IMR-90 (cell line): ENCODE results near the gene PRRC2A. TPM values are rescaled to one million over a fixed set of nuclear protein-coding genes. Genes with fewer than 3 reads are reported as not detected.

Experiments used
- ATAC-seq: fragments of 200-7000 bp; cut with Tn5 transposase; 2 replicates; pipeline ENCODE4 v1.9.1; 2020; ENCODE audit warnings: low read depth, mild to moderate bottlenecking, moderate library complexity
- BruUV-seq: library from RNA; stranded (reverse); fragments of 400-500 nt; replicated peaks from 2 replicates; lab custom pipeline; 2021; lab: Mats Ljungman, UMichigan
- CTCF ChIA-PET: fragments of 300-600 bp; formaldehyde crosslinking; extraction: SDS; loops from one replicate; lab custom pipeline; 2021; ENCODE audit warnings: antibody characterized with exemption; lab: Yijun Ruan, JAX
- POLR2A ChIA-PET: fragments of 300-600 bp; sonication (Branson Sonifier 250); formaldehyde crosslinking; loops from one replicate; lab custom pipeline; 2022; ENCODE audit warnings: antibody characterized with exemption; ENCODE audit not compliant: unreplicated experiment; lab: Charles Lee
- DNase-seq: peaks from one replicate; pipeline ENCODE4 v3.0.0; 2013
- H2AFZ ChIP-seq: replicated peaks from 2 replicates; pipeline ENCODE3; 2013; ENCODE audit warnings: low read length, mild to moderate bottlenecking; ENCODE audit not compliant: poor library complexity
- H2AK5ac ChIP-seq: 2 replicates; pipeline ENCODE4 v1.6.1; 2013; ENCODE audit warnings: low read depth, low read length, inconsistent platforms
- H2AK9ac ChIP-seq: replicated peaks from 2 replicates; pipeline ENCODE3; 2013; ENCODE audit warnings: mild to moderate bottlenecking, low read depth, low read length, moderate library complexity; ENCODE audit not compliant: poor library complexity
- H2BK120ac ChIP-seq: 2 replicates; pipeline ENCODE4 v1.6.1; 2013; ENCODE audit warnings: low read depth, low read length, inconsistent platforms
- H2BK15ac ChIP-seq: 3 replicates; pipeline ENCODE4 v1.6.1; 2013; ENCODE audit warnings: low read depth, low read length, inconsistent platforms
- H2BK20ac ChIP-seq: 2 replicates; pipeline ENCODE4 v1.6.1; 2013; ENCODE audit warnings: low read depth, mild to moderate bottlenecking, inconsistent platforms, low read length, moderate library complexity
- H2BK5ac ChIP-seq: 2 replicates; pipeline ENCODE4 v1.6.1; 2013; ENCODE audit warnings: mild to moderate bottlenecking, low read depth, low read length, inconsistent platforms; ENCODE audit not compliant: poor library complexity, severe bottlenecking
- H3K14ac ChIP-seq: replicated peaks from 2 replicates; pipeline ENCODE4 v1.6.1; 2013; ENCODE audit warnings: low read depth, low read length, inconsistent platforms
- H3K18ac ChIP-seq: 2 replicates; pipeline ENCODE4 v1.6.1; 2013; ENCODE audit warnings: low read depth, low read length, control low read depth
- H3K23ac ChIP-seq: 2 replicates; pipeline ENCODE4 v1.6.1; 2013; ENCODE audit warnings: low read depth, low read length, inconsistent platforms
- H3K27ac ChIP-seq: 2 replicates; pipeline ENCODE4 v1.5.1; 2013; ENCODE audit warnings: mild to moderate bottlenecking, control low read depth, low read length; ENCODE audit not compliant: insufficient read depth
- H3K27me3 ChIP-seq: 2 replicates; pipeline ENCODE4 v1.6.1; 2013; ENCODE audit warnings: low read length; ENCODE audit not compliant: control insufficient read depth, insufficient read depth
- H3K36me3 ChIP-seq: 2 replicates; pipeline ENCODE4 v1.6.1; 2013; ENCODE audit warnings: low read length, mixed read lengths; ENCODE audit not compliant: control insufficient read depth, insufficient read depth
- H3K4ac ChIP-seq: 2 replicates; pipeline ENCODE4 v1.6.1; 2013; ENCODE audit warnings: low read depth, low read length, inconsistent platforms
- H3K4me1 ChIP-seq: 2 replicates; pipeline ENCODE4 v1.6.1; 2013; ENCODE audit warnings: low read length, mixed read lengths; ENCODE audit not compliant: control insufficient read depth, insufficient read depth
- H3K4me2 ChIP-seq: 2 replicates; pipeline ENCODE4 v1.6.1; 2013; ENCODE audit warnings: low read depth, mild to moderate bottlenecking, control low read depth, low read length, moderate library complexity
- H3K4me3 ChIP-seq: 2 replicates; pipeline ENCODE4 v1.5.1; 2013; ENCODE audit warnings: low read depth, mild to moderate bottlenecking, control low read depth, low read length, moderate library complexity; ENCODE audit not compliant: insufficient read depth
- H3K56ac ChIP-seq: 2 replicates; pipeline ENCODE4 v1.6.1; 2013; ENCODE audit warnings: low read length, inconsistent platforms; ENCODE audit not compliant: insufficient read depth; ENCODE audit errors: extremely low read depth
- H3K79me1 ChIP-seq, 2 experiments: 2 replicates each; pipeline ENCODE4 v1.6.1; 2013; ENCODE audit warnings: low read length in 2 of 2, inconsistent platforms in 1 of 2, low read depth in 1 of 2
- H3K9ac ChIP-seq: 2 replicates; pipeline ENCODE4 v1.6.1; 2013; ENCODE audit warnings: low read depth, low read length, control low read depth
- H3K9me1 ChIP-seq: 2 replicates; pipeline ENCODE4 v1.6.1; 2013; ENCODE audit warnings: low read length, inconsistent platforms; ENCODE audit not compliant: insufficient read depth
- H3K9me3 ChIP-seq: 2 replicates; pipeline ENCODE4 v1.6.1; 2013; ENCODE audit warnings: low read length; ENCODE audit not compliant: control insufficient read depth, insufficient read depth
- H4K20me1 ChIP-seq: 2 replicates; pipeline ENCODE4 v1.6.1; 2013; ENCODE audit warnings: low read length, inconsistent platforms; ENCODE audit not compliant: insufficient read depth
- H4K5ac ChIP-seq: 2 replicates; pipeline ENCODE4 v1.6.1; 2013; ENCODE audit warnings: mild to moderate bottlenecking, low read depth, low read length, control low read depth
- H4K8ac ChIP-seq, 2 experiments: 2 replicates each; pipeline ENCODE4 v1.6.1; 2013; ENCODE audit warnings: low read depth in 2 of 2, low read length in 2 of 2, control low read depth in 1 of 2, inconsistent platforms in 1 of 2
- H4K91ac ChIP-seq: 2 replicates; pipeline ENCODE4 v1.6.1; 2013; ENCODE audit warnings: low read depth, low read length, inconsistent platforms; ENCODE audit not compliant: insufficient read depth
- BHLHE40 ChIP-seq: fragments of 150-350 bp; IDR thresholded peaks from 2 replicates; pipeline ENCODE4 v1.6.1; 2016; ENCODE audit warnings: mild to moderate bottlenecking, low read depth, low read length
- CEBPB ChIP-seq: IDR thresholded peaks from 2 replicates; pipeline ENCODE4 v1.6.1; 2012; ENCODE audit warnings: low read depth, low read length, improper control_type of control experiment
- CHD1 ChIP-seq: IDR thresholded peaks from 2 replicates; pipeline ENCODE4 v1.6.1; 2012; ENCODE audit warnings: low read depth, low read length, improper control_type of control experiment
- CTCF ChIP-seq: conservative IDR thresholded peaks from 2 replicates; pipeline ENCODE4 v1.5.1; 2012; ENCODE audit warnings: mild to moderate bottlenecking, low read depth, low read length, improper control_type of control experiment
- ELK1 ChIP-seq: fragments of 150-350 bp; IDR thresholded peaks from 2 replicates; pipeline ENCODE4 v1.6.1; 2016; ENCODE audit warnings: low read depth, mild to moderate bottlenecking, low read length, moderate library complexity, borderline replicate concordance
- FOS ChIP-seq: fragments of 150-350 bp; IDR thresholded peaks from 2 replicates; pipeline ENCODE4 v1.6.1; 2016; ENCODE audit warnings: low read depth, low read length
- MAFK ChIP-seq: IDR thresholded peaks from 2 replicates; pipeline ENCODE4 v1.6.1; 2012; ENCODE audit warnings: low read depth, low read length, improper control_type of control experiment
- MAZ ChIP-seq: IDR thresholded peaks from 2 replicates; pipeline ENCODE4 v1.6.1; 2012; ENCODE audit warnings: low read depth, mild to moderate bottlenecking, low read length, improper control_type of control experiment, moderate library complexity, borderline replicate concordance
- MXI1 ChIP-seq: IDR thresholded peaks from 2 replicates; pipeline ENCODE4 v1.6.1; 2012; ENCODE audit warnings: low read depth, mild to moderate bottlenecking, low read length, moderate library complexity, borderline replicate concordance
- NFE2L2 ChIP-seq: fragments of 150-350 bp; IDR thresholded peaks from 2 replicates; pipeline ENCODE4 v1.6.1; 2016; ENCODE audit warnings: low read depth, mild to moderate bottlenecking, low read length
- POLR2A ChIP-seq: IDR thresholded peaks from 2 replicates; pipeline ENCODE4 v1.6.1; 2012; ENCODE audit warnings: mild to moderate bottlenecking, low read depth, low read length
- RAD21 ChIP-seq: IDR thresholded peaks from 2 replicates; pipeline ENCODE4 v1.6.1; 2012; ENCODE audit warnings: low read length, improper control_type of control experiment
- RCOR1 ChIP-seq: IDR thresholded peaks from 2 replicates; pipeline ENCODE4 v1.6.1; 2012; ENCODE audit warnings: mild to moderate bottlenecking, low read length, improper control_type of control experiment; ENCODE audit not compliant: insufficient replicate concordance
- RFX5 ChIP-seq: IDR thresholded peaks from 2 replicates; pipeline ENCODE4 v1.8.0; 2012; ENCODE audit warnings: low read depth, mild to moderate bottlenecking, low read length, moderate library complexity
- SMC3 ChIP-seq: fragments of 150-350 bp; IDR thresholded peaks from 2 replicates; pipeline ENCODE4 v1.6.1; 2016; ENCODE audit warnings: low read depth, mild to moderate bottlenecking, antibody characterized with exemption, low read length, moderate library complexity
- USF2 ChIP-seq: fragments of 150-350 bp; IDR thresholded peaks from 2 replicates; pipeline ENCODE4 v1.6.1; 2017; ENCODE audit warnings: mild to moderate bottlenecking, antibody characterized with exemption, low read length, low read depth
- whole genome bisulfite sequencing, 2 experiments: methylation state at CpG; one replicate each; pipeline versions ENCODE4 v1.1.5 to v1.1.7; 2013; ENCODE audit warnings: missing lambda C conversion rate in 2 of 2; ENCODE audit not compliant: insufficient read length in 1 of 2; ENCODE audit errors: extremely low coverage in 2 of 2; 5-methylcytosine and 5-hydroxymethylcytosine counted together
- dilution Hi-C: fragments of 300-500 bp; cut with HindIII; formaldehyde crosslinking; loops from one replicate; pipeline ENCODE4 v1.14.3; 2018; ENCODE audit warnings: low sequenced_read_pairs; ENCODE audit not compliant: unreplicated experiment
- in situ Hi-C: fragments of 300-500 bp; cut with MboI; formaldehyde crosslinking; loops from 3 replicates; pipeline ENCODE4 v1.14.3; 2019; ENCODE audit warnings: low sequenced_read_pairs, inconsistent platforms, mixed read lengths
- intact Hi-C: fragments of 100-400 bp; cut with micrococcal nuclease; formaldehyde crosslinking; loops from 2 replicates; pipeline ENCODE4 v1.10.0; 2022
- polyA plus RNA-seq, 3 experiments: library from polyadenylated mRNA; depleted of rRNA; stranded (reverse); fragments of >200 nt; gene quantifications; 2 replicates each; pipeline ENCODE4 v1.2.3, GENCODE V29; 2012; ENCODE audit warnings: low replicate concordance in 1 of 3
- total RNA-seq: library from RNA; depleted of rRNA; stranded (reverse); fragments of >200 nt; gene quantifications from 2 replicates; pipeline ENCODE4 v1.2.3, GENCODE V29; 2012

The PRRC2A gene
- total and polyA plus RNA-seq, 2 of the 4 experiments (the other 2 are of a cell fraction): 7.7 to 88.6 TPM

- no peak overlapping the region for H3K4me2 ChIP-seq
- H2AK5ac ChIP-seq: no peak overlapping the region
- ATAC-seq: no peak
- H4K91ac ChIP-seq: no peak overlapping the region
- no peak overlapping the region for H2AFZ ChIP-seq
- DNase-seq: no peak
- H3K4me1 ChIP-seq: peaks cover 14% of the 10 kb centered on the region
- H3K27me3 ChIP-seq: no peaks in the 10 kb centered on the region
- H2BK15ac ChIP-seq: no peak overlapping the region
- no peak overlapping the region for H3K4ac ChIP-seq
- H3K56ac ChIP-seq: no peak overlapping the region
- peaks cover 17% of the 10 kb centered on the region for H4K20me1 ChIP-seq
- no peak overlapping the region for H2AK9ac ChIP-seq
- H3K18ac ChIP-seq: no peak overlapping the region
- no peak overlapping the region for H2BK5ac ChIP-seq
- in situ Hi-C loops (no loop called here), intact Hi-C loops (no loop called here), dilution Hi-C loops (no loop called here)
- H4K8ac ChIP-seq: no peak overlapping the region
- peaks cover 15% of the 10 kb centered on the region for H3K36me3 ChIP-seq
- peak overlapping the region; percentile 63; the same call in 1 of the 2 replicates for H3K23ac ChIP-seq
- no peak overlapping the region for H3K14ac ChIP-seq
- H3K9ac ChIP-seq: no peak overlapping the region
- no peaks in the 10 kb centered on the region for H3K9me3 ChIP-seq
- no peak for TF ChIP-seq CEBPB
- no peak for TF ChIP-seq CTCF
- TF ChIP-seq RCOR1: no peak
- TF ChIP-seq USF2: no peak
- no peak for TF ChIP-seq RAD21
- TF ChIP-seq MXI1: no peak
- TF ChIP-seq CHD1: no peak
- no peak for TF ChIP-seq BHLHE40
- TF ChIP-seq MAFK: no peak
- TF ChIP-seq RFX5: no peak
- TF ChIP-seq MAZ: no peak
- no peak for TF ChIP-seq NFE2L2
- TF ChIP-seq SMC3: no peak
- no peak for TF ChIP-seq ELK1
- no peak for TF ChIP-seq POLR2A
- TF ChIP-seq FOS: no peak
- H4K5ac ChIP-seq: no peak overlapping the region
- H3K79me1 ChIP-seq: peaks cover 21 to 73% of the 10 kb centered on the region in 2 experiments; a peak in 3 of 4 replicates
- no peak overlapping the region for H3K4me3 ChIP-seq
- peaks cover 17% of the 10 kb centered on the region; the same call in 1 of the 2 replicates for H3K9me1 ChIP-seq
- WGBS, 2 experiments: no CpG with 5 or more reads among the region's 6 CpGs
- no TSS peak for BruUV-seq
- H2BK20ac ChIP-seq: no peak overlapping the region
- H2BK120ac ChIP-seq: no peak overlapping the region
- POLR2A ChIA-PET: no interaction called here
- CTCF ChIA-PET: no interaction called here
- H3K27ac ChIP-seq: no peak overlapping the region
Observed at GRCh38 chr6:31657406-31658157, 37.1 kb downstream of the PRRC2A start.
